DOHH2 (cell line): ENCODE data around the gene ITPKB.

Experiments used
- EZH2phosphoT487 ChIP-seq: fragments of 200-600 bp; sonication (generic); IDR thresholded peaks from 2 replicates; pipeline ENCODE4 v1.6.1; 2017; ENCODE audit warnings: borderline replicate concordance, mild to moderate bottlenecking, antibody characterized with exemption, low read length, moderate library complexity, mixed read lengths
- TF ChIP-seq, protein P1 (sequence below): fragments of 200-600 bp; sonication (generic); IDR thresholded peaks from one replicate; pipeline ENCODE4 v1.5.1; 2014; ENCODE audit warnings: antibody characterized with exemption, mild to moderate bottlenecking, low read depth, low read length; ENCODE audit not compliant: poor library complexity, severe bottlenecking

DNA sequence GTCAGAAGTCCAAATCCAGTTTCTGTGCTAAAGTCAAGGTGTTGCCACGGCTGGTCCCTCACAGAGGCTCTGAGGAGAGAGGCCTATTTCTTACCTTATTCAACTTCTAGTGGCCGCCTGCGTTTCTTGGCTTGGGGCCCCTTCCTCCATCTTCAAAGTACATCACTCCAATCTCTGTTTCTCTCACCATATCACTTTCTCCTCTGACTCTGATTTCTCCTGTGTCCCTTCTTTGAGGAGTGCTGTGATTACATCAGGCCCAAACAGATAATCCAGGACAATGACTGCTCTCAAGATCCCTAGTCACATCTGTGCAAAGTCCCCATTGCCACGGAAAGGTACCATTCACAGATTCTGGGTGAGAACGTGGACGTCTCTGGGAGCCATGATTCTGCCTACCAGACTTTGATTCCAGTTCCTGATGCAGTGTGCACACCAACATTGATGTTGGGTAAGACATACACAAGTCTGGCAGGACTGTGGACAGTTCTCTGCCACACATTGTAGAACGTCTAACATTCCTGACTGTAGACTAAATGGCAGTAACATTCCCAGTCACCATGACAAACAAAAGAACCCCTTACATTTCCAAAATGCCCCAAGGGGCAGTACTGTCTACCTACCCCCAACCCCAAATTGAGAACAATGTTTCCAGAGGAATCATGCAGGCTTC is 43.0 kb upstream of the ITPKB start:
- TF ChIP-seq, protein P1, sequence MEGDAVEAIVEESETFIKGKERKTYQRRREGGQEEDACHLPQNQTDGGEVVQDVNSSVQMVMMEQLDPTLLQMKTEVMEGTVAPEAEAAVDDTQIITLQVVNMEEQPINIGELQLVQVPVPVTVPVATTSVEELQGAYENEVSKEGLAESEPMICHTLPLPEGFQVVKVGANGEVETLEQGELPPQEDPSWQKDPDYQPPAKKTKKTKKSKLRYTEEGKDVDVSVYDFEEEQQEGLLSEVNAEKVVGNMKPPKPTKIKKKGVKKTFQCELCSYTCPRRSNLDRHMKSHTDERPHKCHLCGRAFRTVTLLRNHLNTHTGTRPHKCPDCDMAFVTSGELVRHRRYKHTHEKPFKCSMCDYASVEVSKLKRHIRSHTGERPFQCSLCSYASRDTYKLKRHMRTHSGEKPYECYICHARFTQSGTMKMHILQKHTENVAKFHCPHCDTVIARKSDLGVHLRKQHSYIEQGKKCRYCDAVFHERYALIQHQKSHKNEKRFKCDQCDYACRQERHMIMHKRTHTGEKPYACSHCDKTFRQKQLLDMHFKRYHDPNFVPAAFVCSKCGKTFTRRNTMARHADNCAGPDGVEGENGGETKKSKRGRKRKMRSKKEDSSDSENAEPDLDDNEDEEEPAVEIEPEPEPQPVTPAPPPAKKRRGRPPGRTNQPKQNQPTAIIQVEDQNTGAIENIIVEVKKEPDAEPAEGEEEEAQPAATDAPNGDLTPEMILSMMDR, result no peak
- no peak for TF ChIP-seq EZH2phosphoT487
